NCI-H748 (cell line): ENCODE measurements around the gene SLC25A29.

ENCODE experiments used
- DNase-seq: peaks from one replicate; lab custom pipeline; 2025; ENCODE audit not compliant: unreplicated experiment; lab: John Stamatoyannopoulos, UW

SLC25A29 gene

DNA sequence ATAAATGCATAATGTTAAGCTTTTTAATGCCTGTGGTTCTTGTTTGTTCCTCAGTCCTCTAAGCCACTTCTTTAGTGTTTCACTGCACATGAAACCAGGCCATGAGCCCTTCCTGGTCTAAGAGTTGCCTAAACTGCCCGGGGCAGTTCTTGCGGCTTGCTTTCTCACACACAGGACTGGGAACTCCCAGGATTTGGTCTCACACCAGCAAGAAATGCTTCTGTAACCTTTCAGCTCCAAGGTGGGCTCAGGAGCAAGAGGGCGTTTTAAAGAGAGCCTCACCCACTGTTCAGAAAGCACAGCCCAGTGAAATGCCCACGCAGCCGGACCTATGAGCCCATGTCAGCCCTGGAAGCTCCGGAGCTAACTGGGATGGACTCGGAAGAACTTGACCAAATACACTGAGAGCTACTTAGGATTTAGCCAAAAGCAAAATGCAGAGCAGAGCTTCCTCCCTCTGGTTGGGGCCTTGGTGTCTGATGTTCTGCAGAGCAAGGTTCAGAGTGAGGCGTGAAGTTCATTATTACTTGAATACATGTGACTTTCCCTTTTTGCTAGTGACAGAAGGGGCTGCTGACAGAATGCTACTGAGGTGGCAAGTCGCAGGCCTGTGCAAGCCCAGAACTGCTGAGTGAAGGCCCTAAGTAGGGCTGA is 23.4 kb downstream of the SLC25A29 start:
- no peak for DNase-seq

DNA sequence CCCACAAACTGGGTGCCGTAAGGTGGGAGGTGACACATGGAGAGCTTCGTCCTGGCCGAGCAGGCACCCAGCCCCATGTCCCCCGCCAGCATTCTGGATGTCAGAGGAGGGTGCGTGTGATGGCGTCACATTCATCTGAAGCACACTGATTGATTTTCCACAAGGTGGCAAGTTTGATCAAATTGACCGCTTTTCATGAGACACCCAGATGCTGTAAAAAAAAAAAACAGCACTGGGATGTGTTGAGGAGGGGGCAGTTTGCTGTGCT is 24.2 kb downstream of the SLC25A29 start:
- DNase-seq, result no peak

DNA sequence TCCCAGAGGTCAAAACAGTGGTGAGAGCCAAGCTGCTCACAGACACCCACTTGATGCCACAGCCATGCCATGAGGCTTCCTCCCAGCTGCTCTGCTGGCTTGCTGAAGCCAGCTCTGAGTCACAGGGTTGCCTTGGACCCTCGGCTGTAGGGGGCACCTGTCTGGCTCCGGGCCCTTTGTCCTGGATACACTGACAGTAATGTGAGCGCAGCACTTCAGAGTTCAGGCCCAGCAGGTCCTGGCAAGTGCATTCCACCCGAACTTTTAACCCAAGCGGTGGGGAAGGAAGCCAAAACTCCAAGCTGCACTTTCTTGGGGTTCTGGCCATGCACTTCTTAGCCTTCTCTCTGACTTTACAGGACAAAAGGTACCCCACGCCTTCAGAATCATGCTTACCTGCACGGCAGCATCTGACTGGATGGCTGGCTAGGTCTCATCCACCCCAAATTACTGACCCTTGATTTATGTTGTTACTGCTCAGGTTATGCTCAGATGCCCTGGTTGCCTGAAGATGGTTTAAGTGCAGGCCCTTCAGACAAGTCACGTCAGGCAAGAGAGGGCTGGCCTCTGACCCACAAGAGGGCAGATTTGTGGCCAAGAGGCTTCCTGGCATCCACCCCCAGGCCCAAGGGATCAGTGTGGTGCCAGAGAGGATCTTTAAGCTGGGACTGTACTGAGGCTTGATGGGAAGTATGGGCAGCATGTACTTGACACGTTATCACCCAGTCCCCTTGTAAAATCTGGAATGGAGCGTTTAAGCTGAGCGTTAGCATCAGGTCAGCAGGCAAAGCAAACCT is 24.8 kb downstream of the SLC25A29 start:
- DNase-seq, result no peak

DNA sequence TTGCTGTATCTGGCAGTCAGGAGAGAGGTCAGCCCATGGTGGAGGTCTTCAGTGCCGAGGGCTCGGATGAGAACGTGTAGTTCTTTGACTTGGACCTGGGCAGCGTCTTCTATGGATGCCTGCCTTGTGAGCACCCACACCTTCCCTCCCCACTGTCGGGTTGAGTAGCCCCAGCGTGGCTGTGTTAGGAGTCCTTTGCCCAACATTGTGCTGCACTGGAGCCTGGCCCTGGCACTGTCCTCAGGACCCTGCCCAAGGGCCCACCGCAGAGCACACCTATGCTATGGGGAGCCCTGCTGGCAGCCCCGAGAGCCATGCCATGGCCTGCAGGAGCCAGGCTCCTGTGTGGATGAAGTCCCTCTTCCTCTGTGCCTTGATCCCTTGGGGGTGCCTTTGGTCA is 26.7 kb downstream of the SLC25A29 start:
- DNase-seq, result no peak

DNA sequence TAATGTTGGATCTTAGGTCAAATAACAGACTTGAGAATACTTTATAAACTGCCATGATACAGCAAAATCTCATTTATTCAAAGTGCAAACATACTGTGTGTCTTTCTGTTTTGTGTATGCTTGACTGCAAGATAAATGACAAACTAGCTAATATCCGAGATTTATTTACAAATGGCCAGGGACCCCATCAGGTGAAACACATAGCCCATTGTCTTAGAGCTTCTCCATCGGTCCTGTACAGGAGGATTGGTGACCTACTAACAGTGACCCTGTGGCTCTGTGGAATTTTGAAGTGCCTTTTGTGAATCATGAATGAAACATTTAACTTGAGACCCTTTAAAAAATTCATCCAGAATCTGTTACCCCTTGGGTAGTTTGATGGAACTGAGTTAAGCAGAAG is 27.1 kb downstream of the SLC25A29 start:
- DNase-seq, result no peak

DNA sequence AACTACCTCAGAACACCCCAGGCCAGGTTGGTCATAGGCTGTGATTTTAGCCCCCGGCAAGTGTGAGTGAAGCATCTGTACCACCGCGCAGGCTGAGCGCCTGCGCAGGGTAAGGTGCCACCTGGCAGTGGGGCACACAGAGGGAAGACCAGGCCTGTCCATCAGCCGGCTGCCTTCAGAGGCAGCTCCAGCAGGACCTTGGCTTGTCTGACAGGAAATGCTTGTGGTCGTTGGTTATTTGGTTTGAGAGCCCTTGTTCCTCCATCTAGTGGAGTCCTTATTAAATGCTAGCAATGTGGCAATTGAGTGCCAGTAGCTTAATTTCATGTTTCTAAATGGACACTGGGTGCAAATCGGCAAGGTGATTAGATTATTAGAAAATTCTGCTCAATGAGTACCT is 27.5 kb downstream of the SLC25A29 start:
- no peak for DNase-seq

DNA sequence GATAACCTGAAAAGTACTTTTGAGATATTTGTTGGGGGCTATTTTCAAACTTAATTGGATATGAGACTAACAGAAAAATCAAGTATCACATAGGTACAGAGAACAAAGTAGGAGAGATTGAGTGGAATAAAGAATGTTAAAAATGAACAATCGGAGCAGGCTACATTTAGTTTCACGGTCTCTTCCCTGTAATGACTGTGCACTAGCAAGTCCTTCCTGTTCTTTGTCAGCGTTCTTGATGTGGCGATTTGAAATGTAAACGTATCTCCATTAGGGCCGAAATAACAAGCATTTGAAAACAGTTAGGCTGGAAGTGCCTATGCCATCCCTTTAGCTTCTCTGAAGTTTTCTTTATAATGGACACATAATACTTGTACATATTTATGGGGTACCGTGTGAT is 31.0 kb downstream of the SLC25A29 start:
- no peak for DNase-seq

DNA sequence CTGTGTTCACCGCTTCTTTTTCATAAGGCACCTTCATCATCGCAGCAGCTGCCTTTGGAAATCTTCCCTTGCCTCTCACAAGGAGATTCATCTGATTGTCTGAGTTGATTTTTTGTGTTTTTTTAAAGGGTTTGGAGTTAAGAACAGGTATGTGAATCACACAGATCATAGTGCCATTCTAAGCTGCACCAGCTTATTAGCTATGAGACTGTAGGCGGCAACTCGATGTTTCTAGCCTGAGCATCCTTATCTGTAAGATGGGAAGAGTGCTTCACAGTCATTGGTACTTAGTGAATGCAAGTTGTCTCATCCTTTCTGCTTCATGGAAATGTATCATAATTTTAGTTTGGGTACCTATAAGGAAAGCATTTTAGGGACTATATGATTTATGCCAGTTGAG is 32.0 kb downstream of the SLC25A29 start:
- DNase-seq, result no peak

DNA sequence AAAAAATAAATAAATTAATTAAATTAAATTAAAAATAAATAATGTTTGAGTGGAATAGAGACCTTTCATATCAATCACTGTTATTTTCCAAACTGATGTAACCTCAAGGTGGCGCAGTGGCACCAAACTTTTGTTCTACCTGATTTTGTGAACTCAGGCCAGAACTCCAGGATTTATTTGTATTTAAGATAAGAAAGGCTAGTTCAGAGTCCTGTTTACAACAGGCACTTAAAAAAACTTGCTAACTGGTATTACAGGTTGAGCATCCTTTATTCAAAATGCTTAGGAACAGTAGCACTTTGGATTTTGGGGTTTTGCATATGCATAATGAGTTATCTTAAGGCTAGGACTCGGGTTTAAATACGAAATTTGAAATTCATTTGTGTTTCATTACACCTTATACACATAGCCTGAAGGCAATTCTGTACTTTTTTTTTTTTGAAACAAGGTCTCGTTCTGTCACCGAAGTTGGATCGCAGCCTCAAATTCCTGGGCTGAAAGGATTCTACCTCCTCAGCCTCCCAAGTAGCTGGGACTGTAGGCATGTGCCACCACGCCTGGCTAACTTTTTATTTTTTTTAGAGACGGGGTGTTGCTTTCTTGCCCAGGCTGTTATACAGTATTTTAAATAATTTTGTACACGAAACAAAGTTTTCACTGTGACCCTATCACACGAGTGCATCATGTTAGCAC is 34.9 kb downstream of the SLC25A29 start:
- DNase-seq, result peak; percentile 37

DNA sequence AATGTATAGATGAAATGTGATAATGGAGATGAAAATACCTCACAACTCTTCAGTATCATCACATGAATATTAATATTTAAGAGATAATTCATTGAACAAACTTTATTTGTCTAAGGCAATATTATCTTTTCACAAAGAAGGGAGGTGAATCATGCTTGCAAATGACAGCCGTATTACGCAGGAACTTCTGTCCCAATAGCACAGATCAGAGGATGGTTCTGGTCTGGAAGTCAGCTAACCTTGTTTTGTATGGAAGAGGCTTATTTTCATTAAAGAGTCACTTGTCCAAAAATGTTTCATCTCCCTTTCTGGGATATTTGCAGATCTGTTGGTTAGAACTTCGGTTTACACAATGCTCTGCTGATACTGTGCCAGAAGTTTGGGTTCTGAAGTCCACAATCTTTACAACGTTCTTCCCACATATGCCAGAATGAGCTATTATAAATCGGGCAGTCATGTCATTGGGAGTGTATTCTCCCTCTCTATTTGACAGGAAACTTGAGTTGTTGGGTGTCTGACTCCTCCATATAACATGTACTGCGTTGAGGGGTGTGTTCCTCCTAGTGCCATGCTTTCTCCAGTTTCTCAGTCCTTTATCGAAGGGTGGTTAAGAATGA is 37.5 kb downstream of the SLC25A29 start:
- DNase-seq, result no peak

DNA sequence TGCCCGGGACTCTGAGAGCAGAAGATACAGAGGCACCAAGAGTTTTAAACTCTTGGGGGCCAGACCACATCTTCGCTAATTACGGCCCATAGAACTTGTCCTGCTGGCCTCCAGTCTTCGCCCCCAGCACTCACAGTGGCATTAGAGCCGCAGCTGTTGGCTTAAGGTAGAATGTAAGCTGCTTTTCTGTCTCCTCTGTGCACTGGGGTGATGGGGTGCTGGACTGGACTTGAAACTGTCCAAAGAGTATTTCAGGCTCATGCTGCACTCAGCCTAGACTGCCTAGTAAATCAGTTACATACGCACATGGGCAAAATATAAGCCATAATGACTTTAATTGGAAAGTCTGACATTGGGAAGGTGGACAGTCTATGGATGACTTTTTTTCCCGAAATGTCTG is 38.3 kb downstream of the SLC25A29 start:
- DNase-seq, result no peak

DNA sequence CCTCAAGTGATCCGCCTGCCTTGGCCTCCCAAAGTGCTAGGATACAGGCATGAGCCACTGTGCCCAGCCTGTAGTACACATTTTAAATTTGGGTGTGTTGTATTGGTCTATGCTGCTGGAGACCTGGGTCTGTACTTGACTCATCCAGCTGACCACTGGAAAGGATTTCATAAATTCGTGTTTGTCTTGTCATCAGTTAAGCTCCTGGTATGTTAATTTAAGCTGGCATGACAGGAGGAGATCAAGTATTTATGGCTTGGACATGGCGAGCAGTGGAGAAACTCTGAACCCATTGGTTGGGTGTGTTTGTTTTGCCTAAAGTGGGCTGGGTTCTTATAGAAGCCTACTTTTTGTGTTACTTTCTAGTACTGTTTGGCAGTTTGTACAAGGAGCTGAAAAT is 43.1 kb downstream of the SLC25A29 start:
- DNase-seq, result no peak

DNA sequence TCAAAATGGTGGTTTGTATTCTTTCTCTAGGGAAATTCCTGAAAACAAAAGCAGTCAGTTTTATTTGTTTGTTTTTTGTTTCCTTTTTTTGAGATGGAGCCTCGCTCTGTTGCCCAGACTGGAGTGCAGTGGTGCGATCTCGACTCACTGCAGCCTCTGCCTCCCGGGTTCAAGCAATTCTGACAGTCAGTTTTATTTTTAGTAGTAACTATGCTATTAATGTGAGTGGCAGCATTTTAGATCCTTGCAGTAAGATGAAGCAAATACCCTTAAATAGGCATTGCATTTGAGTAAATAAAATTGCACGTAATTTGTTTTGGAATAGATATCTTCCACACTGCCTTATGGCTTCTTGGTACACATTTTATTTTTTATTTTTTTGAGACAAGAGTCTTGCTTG is 43.7 kb downstream of the SLC25A29 start:
- no peak for DNase-seq

DNA sequence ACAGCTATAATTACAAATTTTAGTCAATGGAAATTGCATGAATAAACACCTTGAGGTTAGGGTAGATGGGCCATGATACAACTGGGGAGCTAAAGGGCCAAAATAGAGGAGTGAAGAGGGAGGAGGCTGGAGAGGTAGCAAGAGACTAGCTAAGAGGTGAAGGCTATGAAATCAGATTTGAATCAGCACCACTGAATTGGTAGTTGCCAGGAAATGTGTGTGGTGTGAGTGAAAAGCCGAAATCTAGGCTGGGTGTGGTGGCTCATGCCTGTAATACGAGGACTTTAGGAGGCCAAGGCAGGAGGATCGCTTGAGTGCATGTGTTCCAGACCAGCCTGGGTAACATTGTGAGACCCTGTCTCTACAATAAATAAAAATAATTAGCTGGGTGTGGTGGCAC is 44.6 kb downstream of the SLC25A29 start:
- DNase-seq, result no peak

DNA sequence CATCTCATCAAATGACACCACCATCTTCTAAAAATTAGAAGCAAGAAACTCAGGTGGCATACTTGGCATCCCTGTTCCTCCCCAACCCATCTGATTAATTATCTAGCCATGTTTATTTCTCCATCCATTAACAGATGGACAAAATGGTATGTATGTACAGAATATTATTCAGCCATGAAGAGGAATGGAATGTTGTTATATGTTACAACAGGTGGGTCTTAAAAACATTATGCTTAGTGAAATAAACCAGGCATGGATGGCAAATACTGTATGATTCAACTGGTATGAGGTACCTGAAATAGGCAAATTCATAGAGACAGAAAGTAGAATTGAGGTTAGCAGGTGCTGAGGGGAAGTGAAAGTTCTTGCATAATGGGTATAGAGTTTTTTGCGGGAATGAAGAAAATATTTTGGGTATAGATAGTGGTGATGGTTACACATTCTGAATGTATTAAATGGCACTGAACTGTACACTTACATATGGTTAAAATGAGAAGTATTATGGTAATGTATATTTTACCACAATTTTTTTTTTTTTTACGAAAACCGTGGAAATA is 49.8 kb downstream of the SLC25A29 start:
- DNase-seq, result no peak

DNA sequence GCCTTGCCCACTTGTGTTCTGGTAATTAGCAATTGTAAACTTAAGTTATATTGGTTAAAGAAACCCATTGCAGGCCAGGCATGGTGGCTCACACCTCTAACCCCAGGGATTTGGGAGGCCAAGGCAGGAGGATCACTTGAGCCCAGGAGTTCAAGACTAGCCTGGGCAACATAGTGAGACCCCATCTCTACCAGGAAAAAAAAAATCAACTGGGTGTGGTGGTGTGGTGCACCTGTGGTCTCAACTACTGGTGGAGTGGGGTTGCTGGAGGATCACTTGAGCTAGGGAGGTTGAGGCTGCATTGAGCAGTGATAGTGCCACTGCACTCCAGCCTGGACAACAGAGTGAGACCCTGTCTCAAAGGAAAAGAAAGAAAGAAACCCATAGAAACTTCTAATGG is 53.6 kb downstream of the SLC25A29 start:
- no peak for DNase-seq

DNA sequence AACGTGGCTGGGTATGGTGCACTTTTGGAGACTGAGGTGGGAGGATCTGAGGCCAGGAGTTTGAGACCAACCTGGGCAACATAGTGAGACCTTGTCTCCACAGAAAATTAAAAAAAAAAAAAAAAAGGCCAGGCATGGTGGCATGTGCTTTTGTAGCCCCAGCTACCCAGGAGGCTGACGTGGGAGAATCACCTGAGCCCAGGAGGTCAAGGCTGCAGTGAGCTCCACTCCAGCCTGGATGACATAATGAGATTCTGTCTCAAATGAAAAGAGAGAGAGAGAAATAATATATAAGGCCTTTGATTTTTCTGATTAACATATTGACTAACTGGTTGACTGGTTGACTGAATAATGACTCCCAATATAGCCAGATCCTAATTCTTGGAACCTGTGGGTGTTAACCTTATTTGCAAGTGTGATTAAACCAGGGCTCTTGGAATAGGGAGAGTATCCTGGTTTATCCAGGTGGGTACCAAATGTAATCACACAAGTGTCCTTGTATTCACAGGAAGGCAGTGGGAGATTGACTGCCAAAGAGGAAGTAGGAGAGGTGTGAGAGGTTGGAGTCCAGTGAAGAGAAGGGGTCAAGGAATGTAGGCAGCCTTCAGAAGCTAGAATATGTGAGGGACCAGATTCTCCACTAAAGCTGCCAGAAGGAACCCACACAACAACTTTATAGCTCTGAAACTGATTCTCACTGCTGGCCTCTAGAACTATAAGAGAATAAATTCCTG is 55.3 kb downstream of the SLC25A29 start:
- DNase-seq, result no peak

DNA sequence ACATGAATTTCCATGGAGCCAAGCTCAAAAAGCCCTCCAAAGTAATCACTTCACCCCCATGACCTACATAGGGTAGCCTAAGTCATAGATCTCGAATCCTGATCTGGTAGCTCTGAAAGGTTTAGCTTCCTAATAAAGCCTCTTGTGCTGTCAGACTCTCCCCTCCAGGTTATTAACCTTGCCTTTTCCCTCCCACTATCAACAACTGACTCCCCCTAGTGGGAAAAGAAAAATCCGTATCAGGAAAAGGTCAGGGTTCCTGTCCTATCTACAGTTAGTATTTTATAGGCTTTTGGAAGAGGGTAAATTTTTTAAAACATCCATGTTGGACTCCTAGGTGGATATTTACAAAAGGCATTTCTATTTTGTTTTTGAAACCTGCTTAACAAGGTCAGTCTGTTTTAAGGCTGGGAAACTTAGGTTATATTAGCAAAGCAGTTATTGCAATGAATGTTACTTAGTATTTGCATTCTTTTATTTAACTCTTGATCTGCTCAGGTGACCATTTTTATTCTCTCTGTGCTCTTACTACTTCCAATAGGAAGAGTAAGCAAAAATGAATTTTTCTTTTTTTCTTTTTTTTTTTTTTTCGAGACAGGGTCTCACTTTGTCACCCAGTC is 59.3 kb downstream of the SLC25A29 start:
- peak; percentile 73 for DNase-seq

DNA sequence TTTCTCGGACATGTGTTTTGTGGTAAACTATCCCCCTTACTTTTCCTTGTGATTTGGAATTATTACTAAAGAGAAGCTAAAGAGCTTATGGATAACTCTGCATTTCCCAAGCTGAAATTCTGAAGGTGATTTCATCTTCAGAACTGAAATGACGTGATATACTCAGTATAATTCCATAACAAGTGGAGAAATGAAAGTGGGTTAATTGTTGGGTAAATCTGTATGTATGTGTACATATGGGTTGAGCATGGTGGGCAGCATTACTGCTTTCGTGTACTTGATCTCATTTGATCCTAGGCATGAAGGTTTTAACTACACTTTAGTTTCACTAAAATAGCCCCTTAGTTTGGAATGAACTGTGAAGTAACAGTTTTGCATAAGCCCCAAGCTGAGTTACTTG is 63.2 kb downstream of the SLC25A29 start:
- DNase-seq, result no peak

DNA sequence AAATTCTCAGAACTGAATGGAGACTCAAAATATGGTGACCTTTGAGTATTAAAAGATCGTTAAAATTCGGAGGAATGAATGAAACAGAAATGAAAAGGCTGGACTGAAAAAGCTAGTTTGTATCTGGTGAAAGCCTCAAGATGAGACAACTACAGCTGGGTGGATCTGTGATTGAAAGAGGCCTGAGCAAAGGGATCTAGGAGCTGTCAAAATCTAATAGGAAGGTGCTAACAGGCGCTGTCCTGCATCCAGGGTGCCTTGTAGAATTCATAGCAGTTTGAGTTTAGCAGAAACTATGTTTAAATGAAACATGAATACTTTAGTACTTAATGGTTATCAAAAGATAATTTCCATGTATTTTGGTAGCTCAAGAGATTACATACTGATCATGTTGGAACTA is 65.0 kb downstream of the SLC25A29 start:
- no peak for DNase-seq
